Caco-2 (cell line): ENCODE measurements around the gene LDLRAD4. TPM values are rescaled to one million over a fixed set of nuclear protein-coding genes. Genes with fewer than 3 reads are reported as not detected.

ENCODE experiments used
- BruUV-seq: library from RNA; stranded (reverse); fragments of 400-500 nt; replicated peaks from 2 replicates; lab custom pipeline; 2021; lab: Mats Ljungman, UMichigan
- CTCF ChIA-PET: fragments of 300-600 bp; sonication (Branson Sonifier 250); formaldehyde crosslinking; loops from one replicate; lab custom pipeline; 2022; ENCODE audit warnings: antibody characterized with exemption; lab: Charles Lee
- POLR2A ChIA-PET: fragments of 300-600 bp; sonication (Branson Sonifier 250); formaldehyde crosslinking; loops from one replicate; lab custom pipeline; 2022; ENCODE audit warnings: antibody characterized with exemption; lab: Charles Lee
- DNase-seq, 2 experiments: peaks; one replicate each; pipeline versions ENCODE4 v3.0.0 to v3.0.0-alpha.2; 2020 to 2022
- H3K27me3 ChIP-seq: replicated peaks from 2 replicates; pipeline ENCODE4 v1.6.0; 2011; ENCODE audit warnings: low read length; ENCODE audit not compliant: control insufficient read depth, insufficient read depth
- H3K36me3 ChIP-seq: 2 replicates; pipeline ENCODE4 v1.5.1; 2011; ENCODE audit warnings: low read length; ENCODE audit not compliant: control insufficient read depth, insufficient read depth
- H3K4me1 ChIP-seq: fragments of 250-450 bp; sonication (Bioruptor Pico); 2 replicates; pipeline ENCODE4 v1.5.1; 2020; ENCODE audit warnings: mild to moderate bottlenecking
- H3K4me3 ChIP-seq: 2 replicates; pipeline ENCODE4 v1.5.1; 2011; ENCODE audit warnings: low read depth, mild to moderate bottlenecking, control low read depth, low read length
- H3K9me3 ChIP-seq: fragments of 250-450 bp; sonication (Bioruptor Pico); 2 replicates; pipeline ENCODE4 v1.5.1; 2020; ENCODE audit warnings: mild to moderate bottlenecking, moderate library complexity
- H3K27ac Mint-ChIP-seq: one replicate; pipeline ENCODE4 v1.8.0; 2022; ENCODE audit warnings: mixed read lengths; ENCODE audit not compliant: unreplicated experiment
- H3K27me3 Mint-ChIP-seq: one replicate; pipeline ENCODE4 v1.8.0; 2022; ENCODE audit warnings: mixed read lengths; ENCODE audit not compliant: insufficient read depth, unreplicated experiment
- H3K36me3 Mint-ChIP-seq: one replicate; pipeline ENCODE4 v1.8.0; 2022; ENCODE audit warnings: mild to moderate bottlenecking, mixed read lengths; ENCODE audit not compliant: insufficient read depth, unreplicated experiment
- H3K4me1 Mint-ChIP-seq: one replicate; pipeline ENCODE4 v1.8.0; 2022; ENCODE audit warnings: low read depth, mixed read lengths; ENCODE audit not compliant: unreplicated experiment
- H3K4me3 Mint-ChIP-seq: one replicate; pipeline ENCODE4 v1.8.0; 2022; ENCODE audit warnings: mild to moderate bottlenecking, moderate library complexity, mixed read lengths; ENCODE audit not compliant: unreplicated experiment
- H3K9me3 Mint-ChIP-seq: one replicate; pipeline ENCODE4 v1.8.0; 2022; ENCODE audit warnings: mixed read lengths; ENCODE audit not compliant: unreplicated experiment
- CTCF ChIP-seq, 2 experiments: fragments of 200-600 bp in 1 of 2; IDR thresholded peaks; 1 replicate in 1 of 2; 2 replicates in 1 of 2; pipeline versions ENCODE4 v1.5.1 to v1.8.0; 2011 to 2022; ENCODE audit warnings: antibody characterized with exemption in 1 of 2, control low read depth in 1 of 2, inconsistent platforms in 1 of 2, low read depth in 1 of 2, low read length in 1 of 2, mild to moderate bottlenecking in 1 of 2, moderate library complexity in 1 of 2; ENCODE audit not compliant: insufficient read depth in 1 of 2, severe bottlenecking in 1 of 2, unreplicated experiment in 1 of 2
- intact Hi-C: fragments of 100-400 bp; cut with micrococcal nuclease; formaldehyde crosslinking; loops from one replicate; pipeline ENCODE4 v1.10.0; 2022; ENCODE audit not compliant: unreplicated experiment
- total RNA-seq: library from RNA; stranded (reverse); gene quantifications from 2 replicates; pipeline ENCODE4 v1.2.3, GENCODE V29; 2022

Gene LDLRAD4
- total RNA-seq, 1 experiment from 2014 or later, result 1.2 TPM

- no peak overlapping the region for H3K4me3 ChIP-seq
- Mint-ChIP-seq H3K36me3 (no peaks in the 10 kb centered on the region), H3K27ac (no peak overlapping the region), H3K27me3 (peaks cover 11% of the 10 kb centered on the region), H3K4me3 (no peak overlapping the region), H3K9me3 (no peaks in the 10 kb centered on the region), H3K4me1 (no peaks in the 10 kb centered on the region)
- ChIA-PET CTCF (no interaction called here), POLR2A (no interaction called here)
- TF ChIP-seq CTCF (IDR thresholded peaks at IDR 0.05; ENCODE audit: insufficient read depth in 1 of 2, low read depth in 1 of 2, low read length in 1 of 2, severe bottlenecking in 1 of 2, unreplicated experiment in 1 of 2), result no peak
- H3K36me3 ChIP-seq, result no peaks in the 10 kb centered on the region
- BruUV-seq, result no TSS peak
- intact Hi-C loops, result no loop called here
- no peaks in the 10 kb centered on the region for H3K27me3 ChIP-seq
- H3K9me3 ChIP-seq, result no peaks in the 10 kb centered on the region
- H3K4me1 ChIP-seq, result no peaks in the 10 kb centered on the region
- no peak for DNase-seq
These were observed 218.0 kb downstream of the LDLRAD4 start for GRCh38 chr18:13436576-13436975.

- H3K36me3 Mint-ChIP-seq, result no peaks in the 10 kb centered on the region
- H3K4me3 Mint-ChIP-seq, result no peak overlapping the region
- no peaks in the 10 kb centered on the region for H3K4me1 Mint-ChIP-seq
- ChIA-PET POLR2A (no interaction called here), CTCF (no interaction called here)
- no peaks in the 10 kb centered on the region for H3K36me3 ChIP-seq
- no peaks in the 10 kb centered on the region for H3K9me3 ChIP-seq
- no TSS peak for BruUV-seq
- H3K9me3 Mint-ChIP-seq, result no peaks in the 10 kb centered on the region
- H3K4me3 ChIP-seq, result no peak overlapping the region
- H3K27me3 Mint-ChIP-seq, result peaks cover 11% of the 10 kb centered on the region
- no peaks in the 10 kb centered on the region for H3K4me1 ChIP-seq
- TF ChIP-seq CTCF (IDR thresholded peaks at IDR 0.05; ENCODE audit: insufficient read depth in 1 of 2, low read depth in 1 of 2, low read length in 1 of 2, severe bottlenecking in 1 of 2, unreplicated experiment in 1 of 2), result no peak
- no peak overlapping the region for H3K27ac Mint-ChIP-seq
- intact Hi-C loops, result no loop called here
- DNase-seq, result no peak
- H3K27me3 ChIP-seq, result no peaks in the 10 kb centered on the region
These were observed 218.5 kb downstream of the LDLRAD4 start for GRCh38 chr18:13437034-13437433.

- intact Hi-C loops, result no loop called here
- TF ChIP-seq CTCF (IDR thresholded peaks at IDR 0.05; ENCODE audit: insufficient read depth in 1 of 2, low read depth in 1 of 2, low read length in 1 of 2, severe bottlenecking in 1 of 2, unreplicated experiment in 1 of 2), result no peak
- no peaks in the 10 kb centered on the region for H3K4me1 Mint-ChIP-seq
- Histone ChIP-seq H3K27me3 (no peaks in the 10 kb centered on the region), H3K4me3 (no peak overlapping the region), H3K36me3 (no peaks in the 10 kb centered on the region), H3K9me3 (no peaks in the 10 kb centered on the region), H3K4me1 (no peaks in the 10 kb centered on the region)
- no peaks in the 10 kb centered on the region for H3K9me3 Mint-ChIP-seq
- POLR2A ChIA-PET, result no interaction called here
- CTCF ChIA-PET, result interaction anchor here (0.6 kb wide), 1 partner anchor 219 kb away, joined by 3 read pairs; the partner anchor contains the start of gene LDLRAD4
- DNase-seq, result no peak
- H3K36me3 Mint-ChIP-seq, result no peaks in the 10 kb centered on the region
- peaks cover 14% of the 10 kb centered on the region for H3K27me3 Mint-ChIP-seq
- no TSS peak for BruUV-seq
- H3K27ac Mint-ChIP-seq, result no peak overlapping the region
- no peak overlapping the region for H3K4me3 Mint-ChIP-seq
These were observed 219.4 kb downstream of the LDLRAD4 start for GRCh38 chr18:13437796-13438506.
